Rectal smooth muscle tissue (tissue), 1 donor: ENCODE results near the gene GPC5.
"Not testable (repeated sequence)": the region's sequence is repeated elsewhere in the genome, so short reads cannot be mapped to it uniquely, and the experiment has no call there.

Experiments used
- H3K27ac ChIP-seq: one replicate; pipeline ENCODE4 v1.7.0; 2013; ENCODE audit warnings: low read depth, low read length, inconsistent platforms
- H3K27me3 ChIP-seq: one replicate; pipeline ENCODE4 v1.7.0; 2013; ENCODE audit warnings: low read length; ENCODE audit not compliant: control insufficient read depth, insufficient read depth
- H3K36me3 ChIP-seq: one replicate; pipeline ENCODE4 v1.7.0; 2013; ENCODE audit warnings: low read length; ENCODE audit not compliant: control insufficient read depth, insufficient read depth
- H3K4me1 ChIP-seq: one replicate; pipeline ENCODE4 v1.7.0; 2013; ENCODE audit warnings: low read length; ENCODE audit not compliant: control insufficient read depth, insufficient read depth
- H3K4me3 ChIP-seq: one replicate; pipeline ENCODE4 v1.7.0; 2013; ENCODE audit warnings: low read length
- H3K9ac ChIP-seq: one replicate; pipeline ENCODE4 v1.7.0; 2013; ENCODE audit warnings: low read length

GPC5 gene

GRCh38 chr13:92896842-92897241 lies 1498.4 kb downstream of the GPC5 start:
- no peak overlapping the region for H3K9ac ChIP-seq
- H3K4me3 ChIP-seq, result no peak overlapping the region
- no peaks in the 10 kb centered on the region for H3K27me3 ChIP-seq

GRCh38 chr13:92898946-92899345 lies 1500.5 kb downstream of the GPC5 start:
- H3K27me3 ChIP-seq, H3K27ac ChIP-seq, H3K9ac ChIP-seq, H3K4me3 ChIP-seq, H3K36me3 ChIP-seq, H3K4me1 ChIP-seq: not testable (repeated sequence)

More at GRCh38 chr13:92896842-92897241, 1498.4 kb downstream of the GPC5 start:
- Histone ChIP-seq H3K4me1 (no peaks in the 10 kb centered on the region), H3K36me3 (no peaks in the 10 kb centered on the region), H3K27ac (no peak overlapping the region)

DNA sequence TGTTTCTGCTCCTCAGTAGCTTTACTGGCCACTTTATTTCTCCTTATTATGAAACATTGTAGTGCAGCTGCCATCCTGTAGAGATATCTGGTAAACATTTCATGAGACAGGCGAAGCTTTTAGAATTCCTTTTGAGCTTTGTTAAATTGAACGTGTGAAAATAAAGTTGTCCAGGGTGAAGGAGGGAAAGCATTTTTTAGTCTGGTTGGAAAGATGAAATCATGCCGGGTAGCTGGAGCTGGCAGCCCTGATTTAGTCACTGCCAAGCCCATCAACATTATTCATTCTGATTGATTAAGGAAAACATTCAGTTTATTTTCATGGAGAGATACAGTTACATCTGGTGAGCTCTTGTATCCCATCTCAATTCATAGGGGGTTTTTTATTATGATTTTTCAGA lies 1502.0 kb downstream of the GPC5 start:
- no peaks in the 10 kb centered on the region for H3K27me3 ChIP-seq
- no peak overlapping the region for H3K27ac ChIP-seq
- H3K4me1 ChIP-seq, result no peaks in the 10 kb centered on the region
- no peaks in the 10 kb centered on the region for H3K36me3 ChIP-seq
- H3K9ac ChIP-seq, result no peak overlapping the region
- H3K4me3 ChIP-seq, result no peak overlapping the region

DNA sequence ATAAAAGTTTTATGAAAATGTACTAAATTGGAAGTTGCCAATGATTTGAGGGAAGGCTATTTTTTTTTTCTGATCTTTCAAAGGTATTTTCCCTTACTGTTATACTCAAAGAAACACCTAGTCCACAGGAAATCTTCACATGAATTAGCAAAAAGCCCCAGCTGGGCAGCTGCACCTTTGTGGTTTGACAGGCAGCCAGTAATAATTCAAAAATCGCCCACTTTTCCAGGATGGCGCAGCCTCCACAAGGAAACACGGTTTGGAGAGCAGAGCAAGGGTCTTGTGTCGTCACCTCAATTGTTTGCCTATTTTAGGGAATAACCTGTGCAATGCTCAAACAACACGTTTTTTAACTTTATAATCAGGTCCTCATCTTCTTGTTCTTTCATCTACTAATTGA lies 1503.3 kb downstream of the GPC5 start:
- Histone ChIP-seq H3K36me3 (no peaks in the 10 kb centered on the region), H3K4me1 (no peaks in the 10 kb centered on the region), H3K27me3 (no peaks in the 10 kb centered on the region), H3K4me3 (no peak overlapping the region), H3K27ac (no peak overlapping the region), H3K9ac (no peak overlapping the region)

DNA sequence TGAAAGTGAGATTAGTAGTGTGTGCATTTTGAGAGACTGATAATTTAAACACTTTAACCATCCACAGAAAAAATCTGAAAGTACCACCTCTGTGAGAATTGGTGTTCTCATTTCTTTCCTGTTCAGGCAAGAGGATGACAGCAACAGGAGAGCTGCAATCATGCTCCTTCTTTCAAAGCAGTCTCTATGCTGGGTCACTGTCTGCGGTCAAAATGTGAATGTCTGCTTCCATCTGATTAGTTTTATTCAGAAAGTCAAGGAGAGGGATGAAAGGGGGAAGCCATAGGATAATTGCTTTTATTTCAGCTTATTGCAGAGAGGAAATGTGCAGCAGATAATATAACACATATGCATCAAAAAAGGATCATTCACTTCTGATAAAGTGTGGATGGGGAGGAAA lies 1514.2 kb downstream of the GPC5 start:
- H3K27me3 ChIP-seq, result no peaks in the 10 kb centered on the region
- no peaks in the 10 kb centered on the region for H3K36me3 ChIP-seq
- no peak overlapping the region for H3K27ac ChIP-seq
- H3K4me1 ChIP-seq, result no peaks in the 10 kb centered on the region
- H3K4me3 ChIP-seq, result no peak overlapping the region
- no peak overlapping the region for H3K9ac ChIP-seq

- Histone ChIP-seq H3K4me3 (no peak overlapping the region), H3K27me3 (no peaks in the 10 kb centered on the region)
Observed at GRCh38 chr13:92913840-92914239, 1515.4 kb downstream of the GPC5 start.

More at GRCh38 chr13:92913840-92914239, 1515.4 kb downstream of the GPC5 start:
- no peak overlapping the region for H3K27ac ChIP-seq
- no peak overlapping the region for H3K9ac ChIP-seq
- H3K4me1 ChIP-seq, result no peaks in the 10 kb centered on the region
- no peaks in the 10 kb centered on the region for H3K36me3 ChIP-seq
